H9 (cell line): ENCODE results near the gene KTN1. TPM values are rescaled to one million over a fixed set of nuclear protein-coding genes. Genes with fewer than 3 reads are reported as not detected.

ENCODE experiments used
- DNase-seq: peaks from one replicate; pipeline ENCODE4 v3.0.0-alpha.2; 2017
- H2AFZ ChIP-seq: one replicate; pipeline ENCODE4 v1.6.1; 2013; ENCODE audit warnings: mild to moderate bottlenecking, low read length, control low read depth, moderate library complexity
- H2AK5ac ChIP-seq: 2 replicates; pipeline ENCODE4 v1.6.1; 2013; ENCODE audit warnings: low read length, control low read depth, mixed read lengths; ENCODE audit not compliant: insufficient read length
- H2BK120ac ChIP-seq: one replicate; pipeline ENCODE4 v1.6.1; 2013; ENCODE audit warnings: low read depth, mild to moderate bottlenecking, low read length, control low read depth, inconsistent platforms; ENCODE audit not compliant: poor library complexity, severe bottlenecking
- H2BK12ac ChIP-seq: 2 replicates; pipeline ENCODE4 v1.6.1; 2013; ENCODE audit warnings: low read length, control low read depth, mixed read lengths, low read depth; ENCODE audit not compliant: insufficient read length
- H2BK15ac ChIP-seq: 2 replicates; pipeline ENCODE4 v1.6.1; 2013; ENCODE audit warnings: low read depth, low read length, control low read depth
- H2BK20ac ChIP-seq: one replicate; pipeline ENCODE4 v1.6.1; 2013; ENCODE audit warnings: low read depth, mild to moderate bottlenecking, low read length, control low read depth, inconsistent platforms; ENCODE audit not compliant: poor library complexity, severe bottlenecking
- H2BK5ac ChIP-seq: 2 replicates; pipeline ENCODE4 v1.6.1; 2013; ENCODE audit warnings: low read length, control low read depth, mixed read lengths; ENCODE audit not compliant: insufficient read length
- H3K14ac ChIP-seq: 2 replicates; pipeline ENCODE4 v1.6.1; 2013; ENCODE audit warnings: low read length, control low read depth; ENCODE audit not compliant: insufficient read depth
- H3K18ac ChIP-seq: 2 replicates; pipeline ENCODE4 v1.6.1; 2013; ENCODE audit warnings: low read depth, mild to moderate bottlenecking, mixed read lengths, low read length, control low read depth; ENCODE audit not compliant: insufficient read length
- H3K23ac ChIP-seq: 2 replicates; pipeline ENCODE4 v1.6.1; 2013; ENCODE audit warnings: low read length, control low read depth, mixed read lengths, low read depth; ENCODE audit not compliant: insufficient read length
- H3K23me2 ChIP-seq: 2 replicates; pipeline ENCODE4 v1.6.1; 2013; ENCODE audit warnings: low read depth, mild to moderate bottlenecking, mixed read lengths, low read length, control low read depth; ENCODE audit not compliant: insufficient read length, poor library complexity, severe bottlenecking
- H3K27ac ChIP-seq: 2 replicates; pipeline ENCODE4 v1.5.1; 2013; ENCODE audit warnings: low read length, control low read depth, mixed read lengths, low read depth; ENCODE audit not compliant: insufficient read length
- H3K27me3 ChIP-seq: 2 replicates; pipeline ENCODE4 v1.6.1; 2013; ENCODE audit warnings: low read length, control low read depth, inconsistent platforms; ENCODE audit not compliant: insufficient read depth
- H3K4ac ChIP-seq: 2 replicates; pipeline ENCODE4 v1.6.1; 2013; ENCODE audit warnings: low read depth, mild to moderate bottlenecking, control low read depth, inconsistent platforms, low read length, moderate library complexity
- H3K4me1 ChIP-seq: 2 replicates; pipeline ENCODE4 v1.6.1; 2013; ENCODE audit warnings: low read length, control low read depth, inconsistent platforms; ENCODE audit not compliant: insufficient read depth
- H3K4me2 ChIP-seq: 2 replicates; pipeline ENCODE4 v1.6.1; 2013; ENCODE audit warnings: low read length, control low read depth, mixed read lengths; ENCODE audit not compliant: insufficient read length, insufficient read depth
- H3K56ac ChIP-seq: 2 replicates; pipeline ENCODE4 v1.6.1; 2013; ENCODE audit warnings: low read depth, mild to moderate bottlenecking, mixed read lengths, low read length, control low read depth; ENCODE audit not compliant: insufficient read length
- H3K79me1 ChIP-seq: 2 replicates; pipeline ENCODE4 v1.6.1; 2013; ENCODE audit warnings: low read depth, mild to moderate bottlenecking, moderate library complexity, low read length, control low read depth, inconsistent platforms; ENCODE audit not compliant: insufficient read depth, poor library complexity, severe bottlenecking
- H3K79me2 ChIP-seq: 2 replicates; pipeline ENCODE4 v1.6.1; 2013; ENCODE audit warnings: low read length, control low read depth, inconsistent platforms; ENCODE audit not compliant: insufficient read depth
- H3K9ac ChIP-seq: 2 replicates; pipeline ENCODE4 v1.6.1; 2013; ENCODE audit warnings: low read length, control low read depth, mixed read lengths; ENCODE audit not compliant: insufficient read length; ENCODE audit errors: extremely low read depth
- H3K9me3 ChIP-seq: one replicate; pipeline ENCODE4 v1.6.1; 2013; ENCODE audit warnings: low read depth, low read length, inconsistent platforms; ENCODE audit not compliant: control insufficient read depth
- H3T11ph ChIP-seq: one replicate; pipeline ENCODE4 v1.6.1; 2013; ENCODE audit warnings: mild to moderate bottlenecking, low read length, control low read depth, inconsistent platforms
- H4K20me1 ChIP-seq: one replicate; pipeline ENCODE4 v1.6.1; 2013; ENCODE audit not compliant: control insufficient read depth, insufficient read length, insufficient read depth
- H4K5ac ChIP-seq: 2 replicates; pipeline ENCODE4 v1.6.1; 2013; ENCODE audit warnings: low read depth, mild to moderate bottlenecking, mixed read lengths, low read length, control low read depth; ENCODE audit not compliant: insufficient read length
- H4K8ac ChIP-seq: replicated peaks from 2 replicates; pipeline ENCODE4 v1.6.1; 2013; ENCODE audit warnings: low read length, control low read depth, mixed read lengths, low read depth; ENCODE audit not compliant: insufficient read length
- H4K91ac ChIP-seq: 2 replicates; pipeline ENCODE4 v1.6.1; 2013; ENCODE audit warnings: low read depth, mild to moderate bottlenecking, moderate library complexity, mixed read lengths, low read length, control low read depth; ENCODE audit not compliant: insufficient read length
- H3K27ac Mint-ChIP-seq, 3 experiments: 2 replicates in 2 of 3; 3 replicates in 1 of 3; pipeline ENCODE4 v1.8.0; 2020 to 2021; ENCODE audit warnings: mixed read lengths in 3 of 3, mild to moderate bottlenecking in 1 of 3, moderate library complexity in 1 of 3
- H3K27me3 Mint-ChIP-seq: 2 replicates; pipeline ENCODE4 v1.8.0; 2021; ENCODE audit warnings: low read depth, mild to moderate bottlenecking, moderate library complexity, mixed read lengths
- H3K36me3 Mint-ChIP-seq, 3 experiments: 2 replicates in 2 of 3; 3 replicates in 1 of 3; pipeline ENCODE4 v1.8.0; 2020 to 2021; ENCODE audit warnings: low read depth in 3 of 3, mixed read lengths in 3 of 3; ENCODE audit not compliant: insufficient read depth in 1 of 3
- H3K4me1 Mint-ChIP-seq, 2 experiments: 2 replicates each; pipeline ENCODE4 v1.8.0; 2020; ENCODE audit warnings: mixed read lengths in 2 of 2
- H3K4me3 Mint-ChIP-seq, 2 experiments: 2 replicates in 1 of 2; 3 replicates in 1 of 2; pipeline ENCODE4 v1.8.0; 2020 to 2021; ENCODE audit warnings: mild to moderate bottlenecking in 2 of 2, mixed read lengths in 2 of 2, moderate library complexity in 1 of 2
- H3K9me3 Mint-ChIP-seq, 2 experiments: 2 replicates in 1 of 2; 3 replicates in 1 of 2; pipeline ENCODE4 v1.8.0; 2020; ENCODE audit warnings: mild to moderate bottlenecking in 2 of 2, mixed read lengths in 2 of 2, moderate library complexity in 1 of 2
- WGBS: extraction: QIAGEN DNeasy Blood & Tissue Kit; methylation state at CpG from one replicate; pipeline ENCODE4 v1.1.7; 2013; ENCODE audit warnings: missing lambda C conversion rate, low lambda C conversion rate, mixed read lengths; ENCODE audit not compliant: insufficient read length; ENCODE audit errors: extremely low coverage; 5-methylcytosine and 5-hydroxymethylcytosine counted together
- total RNA-seq: library from RNA; stranded (reverse); gene quantifications from 2 replicates; pipeline ENCODE4 v1.2.1, GENCODE V29; 2021
- TF ChIP-seq, protein P1 (sequence below): fragments of 200-600 bp; sonication (generic); conservative IDR thresholded peaks from 3 replicates; pipeline ENCODE4 v1.8.0; 2021; ENCODE audit warnings: antibody characterized with exemption, mild to moderate bottlenecking

The KTN1 gene
- total RNA-seq, 1 experiment from 2014 or later: 128 TPM

DNA sequence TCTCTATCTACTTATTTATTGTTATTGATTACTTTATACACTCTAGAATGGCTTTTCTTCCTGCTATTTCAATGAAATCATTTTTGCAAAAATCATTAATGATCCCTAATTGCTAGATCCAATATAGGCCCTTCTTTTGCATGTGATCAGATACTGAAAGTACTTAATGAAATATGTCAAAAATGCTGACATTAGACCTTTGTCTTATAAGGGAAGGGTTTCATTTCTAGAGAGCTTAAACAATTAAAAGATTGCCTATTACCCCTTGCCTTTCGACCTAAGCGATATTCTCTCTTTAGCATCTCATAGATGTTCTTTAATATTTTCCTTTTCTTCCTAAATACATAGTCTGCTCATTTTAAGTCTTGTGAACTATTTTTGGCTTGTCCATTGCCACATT lies 101.1 kb downstream of the KTN1 start:
- no peak overlapping the region for H2BK120ac ChIP-seq
- no peak for DNase-seq
- H3K79me1 ChIP-seq: no peaks in the 10 kb centered on the region
- H3K23ac ChIP-seq: no peak overlapping the region
- no peaks in the 10 kb centered on the region for H3K4me1 ChIP-seq
- H3K9me3 Mint-ChIP-seq: peaks cover 4 to 11% of the 10 kb centered on the region in 2 experiments; a peak in 3 of 5 replicates
- no peak overlapping the region for H3K9ac ChIP-seq
- TF ChIP-seq, protein P1, sequence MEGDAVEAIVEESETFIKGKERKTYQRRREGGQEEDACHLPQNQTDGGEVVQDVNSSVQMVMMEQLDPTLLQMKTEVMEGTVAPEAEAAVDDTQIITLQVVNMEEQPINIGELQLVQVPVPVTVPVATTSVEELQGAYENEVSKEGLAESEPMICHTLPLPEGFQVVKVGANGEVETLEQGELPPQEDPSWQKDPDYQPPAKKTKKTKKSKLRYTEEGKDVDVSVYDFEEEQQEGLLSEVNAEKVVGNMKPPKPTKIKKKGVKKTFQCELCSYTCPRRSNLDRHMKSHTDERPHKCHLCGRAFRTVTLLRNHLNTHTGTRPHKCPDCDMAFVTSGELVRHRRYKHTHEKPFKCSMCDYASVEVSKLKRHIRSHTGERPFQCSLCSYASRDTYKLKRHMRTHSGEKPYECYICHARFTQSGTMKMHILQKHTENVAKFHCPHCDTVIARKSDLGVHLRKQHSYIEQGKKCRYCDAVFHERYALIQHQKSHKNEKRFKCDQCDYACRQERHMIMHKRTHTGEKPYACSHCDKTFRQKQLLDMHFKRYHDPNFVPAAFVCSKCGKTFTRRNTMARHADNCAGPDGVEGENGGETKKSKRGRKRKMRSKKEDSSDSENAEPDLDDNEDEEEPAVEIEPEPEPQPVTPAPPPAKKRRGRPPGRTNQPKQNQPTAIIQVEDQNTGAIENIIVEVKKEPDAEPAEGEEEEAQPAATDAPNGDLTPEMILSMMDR: no peak
- H3K27ac ChIP-seq: no peak overlapping the region
- no peak overlapping the region for H3K14ac ChIP-seq
- H2BK15ac ChIP-seq: no peak overlapping the region
- H4K20me1 ChIP-seq: no peaks in the 10 kb centered on the region
- H2AK5ac ChIP-seq: no peak overlapping the region
- no peak overlapping the region for H4K8ac ChIP-seq
- no peaks in the 10 kb centered on the region for H3K9me3 ChIP-seq
- no peak overlapping the region for H2AFZ ChIP-seq
- no peak overlapping the region for H3K56ac ChIP-seq
- peaks cover 6 to 7% of the 10 kb centered on the region in 2 experiments; a peak in 2 of 4 replicates for H3K4me1 Mint-ChIP-seq
- no peak overlapping the region for H3K18ac ChIP-seq
- H3K79me2 ChIP-seq: no peaks in the 10 kb centered on the region
- H4K5ac ChIP-seq: no peak overlapping the region
- no CpG with 5 or more reads among the region's 2 CpGs for WGBS
- H2BK20ac ChIP-seq: no peak overlapping the region
- H3K4ac ChIP-seq: no peak overlapping the region
- H3K4me2 ChIP-seq: no peak overlapping the region
- H3K27me3 Mint-ChIP-seq: no peaks in the 10 kb centered on the region
- H3K36me3 Mint-ChIP-seq: peaks cover 24 to 72% (median 48%) of the 10 kb centered on the region in 3 experiments
- no peak overlapping the region for H2BK12ac ChIP-seq
- no peaks in the 10 kb centered on the region for H3K23me2 ChIP-seq
- H3K27ac Mint-ChIP-seq: no peak overlapping the region
- H2BK5ac ChIP-seq: no peak overlapping the region
- no peaks in the 10 kb centered on the region for H3K27me3 ChIP-seq
- H3T11ph ChIP-seq: no peak overlapping the region
- no peak overlapping the region for H4K91ac ChIP-seq
- no peak overlapping the region for H3K4me3 Mint-ChIP-seq
